GM18858 (cell line): ENCODE data around the gene PRKCH.

Experiments used
- ATAC-seq: cut with Tn5 transposase; IDR thresholded peaks from one replicate; pipeline ENCODE4 v1.9.1; 2021; ENCODE audit not compliant: unreplicated experiment

Gene PRKCH

GRCh38 chr14:61561657-61562276 is 240.4 kb downstream of the PRKCH start:
- ATAC-seq = no peak

DNA sequence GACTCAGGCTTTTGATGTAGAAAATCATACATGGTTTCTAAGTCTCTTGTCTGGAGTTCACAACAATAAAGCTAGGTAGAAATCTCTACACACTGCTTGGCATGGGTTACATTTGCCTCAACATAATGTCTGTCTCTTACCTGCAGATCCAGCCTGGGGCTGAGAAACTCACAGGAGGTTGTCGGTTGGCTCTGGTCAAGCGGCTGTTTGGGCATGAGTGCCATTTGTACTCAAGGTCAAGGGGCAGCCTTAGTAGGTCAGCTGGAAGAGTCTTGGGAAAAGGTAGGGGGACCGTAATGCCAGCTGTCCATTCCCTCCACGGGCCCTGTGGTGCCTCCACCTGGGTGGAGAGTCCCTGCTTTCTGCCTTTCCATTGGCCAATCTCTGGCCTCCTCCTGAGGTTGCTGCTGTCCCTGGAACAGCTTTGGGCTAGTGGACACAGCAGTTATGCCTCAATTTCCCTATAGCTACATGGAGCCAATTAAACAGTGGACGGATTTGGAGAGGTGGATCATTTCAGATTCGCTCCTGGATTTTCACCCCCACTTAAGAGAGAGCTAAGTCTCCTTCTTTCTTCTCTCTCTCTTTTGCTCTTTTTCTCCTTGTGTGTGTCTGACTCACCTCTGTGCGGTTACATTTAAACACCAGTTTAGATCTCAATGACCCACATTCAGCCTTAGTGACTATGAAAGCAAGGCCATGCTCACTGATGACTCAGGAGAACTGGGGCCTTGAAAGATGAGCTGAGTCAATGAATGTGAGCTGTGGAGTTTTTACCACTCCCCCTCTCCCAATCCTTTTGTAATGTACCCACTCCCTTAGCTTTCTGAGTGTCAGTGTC is 241.2 kb downstream of the PRKCH start:
- ATAC-seq = no peak

DNA sequence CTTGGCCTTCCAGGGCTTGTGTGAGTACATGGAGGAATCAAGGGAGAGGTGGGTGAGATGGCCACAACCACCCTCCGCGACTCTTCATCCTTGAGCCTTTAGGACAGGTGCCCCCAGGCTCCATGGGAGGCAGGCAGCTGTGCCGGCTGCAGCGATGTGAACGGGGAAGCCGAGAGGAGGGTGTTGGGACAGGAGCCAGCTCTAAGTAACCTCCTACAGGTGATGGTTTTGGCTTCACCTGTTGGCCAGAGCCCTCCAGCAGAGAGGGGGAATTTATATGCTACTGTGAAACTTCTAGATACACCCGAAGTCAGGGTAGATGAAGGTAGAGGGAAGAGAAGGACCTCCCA is 241.8 kb downstream of the PRKCH start:
- no peak for ATAC-seq

GRCh38 chr14:61563880-61564617 is 242.7 kb downstream of the PRKCH start:
- ATAC-seq = no peak

- ATAC-seq = no peak
Measured at GRCh38 chr14:61564618-61565091, 243.3 kb downstream of the PRKCH start.

DNA sequence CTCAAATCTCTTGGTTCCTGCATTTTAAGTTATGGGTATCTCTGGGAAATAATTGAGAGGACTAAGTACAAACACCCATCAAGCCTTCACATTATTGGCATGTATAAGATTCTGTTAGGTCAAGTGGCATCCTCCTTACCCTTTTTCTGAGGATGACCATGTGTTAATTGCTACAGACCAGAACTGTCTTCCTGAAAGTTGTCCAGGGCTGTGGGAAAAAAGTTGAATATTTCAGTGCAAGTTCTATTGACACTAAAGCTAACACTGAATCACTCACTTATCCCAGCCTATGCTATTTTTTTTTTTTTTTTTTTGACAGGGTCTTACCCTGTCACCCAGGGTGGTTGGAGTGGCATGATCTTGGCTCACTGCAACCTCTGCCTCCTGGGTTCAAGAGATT is 243.8 kb downstream of the PRKCH start:
- ATAC-seq = no peak

- no peak for ATAC-seq
Measured at GRCh38 chr14:61565836-61566536, 244.6 kb downstream of the PRKCH start.

DNA sequence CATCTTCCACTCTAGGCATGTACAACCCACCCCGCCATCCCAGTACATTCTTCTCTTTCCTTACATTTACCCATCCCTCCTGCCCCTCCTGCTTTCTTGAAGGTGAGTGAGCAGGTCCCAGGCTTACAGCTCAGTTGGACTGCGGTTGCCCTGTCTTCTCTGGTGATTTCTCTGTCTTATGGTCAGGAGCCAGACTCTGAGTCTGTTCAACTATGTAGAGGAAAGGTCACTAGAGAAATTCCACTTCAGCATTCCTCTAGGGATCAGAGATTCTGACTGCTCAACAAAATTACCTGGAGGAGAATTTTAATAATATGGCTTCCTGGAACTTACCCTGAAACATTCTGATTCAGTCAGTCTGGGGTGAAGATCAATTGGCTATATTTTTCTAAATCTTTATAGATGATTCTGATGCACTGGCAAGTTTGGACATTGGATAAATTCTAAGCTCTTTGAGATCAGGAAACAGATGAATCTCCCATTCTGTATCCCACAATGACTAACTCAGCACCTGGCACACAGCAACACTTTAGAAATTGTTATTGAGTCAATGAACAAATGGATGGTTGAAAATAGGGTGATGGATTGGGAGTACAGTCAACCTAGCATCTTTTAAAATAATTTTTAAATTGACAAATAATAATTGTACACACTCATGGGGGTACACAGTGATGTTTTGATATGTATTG is 245.3 kb downstream of the PRKCH start:
- no peak for ATAC-seq

- no peak for ATAC-seq
Measured at GRCh38 chr14:61567838-61568571, 246.6 kb downstream of the PRKCH start.

- peak; percentile 81 for ATAC-seq
Measured at GRCh38 chr14:61568572-61569011, 247.2 kb downstream of the PRKCH start.

GRCh38 chr14:61569308-61569707 is 247.9 kb downstream of the PRKCH start:
- no peak for ATAC-seq

DNA sequence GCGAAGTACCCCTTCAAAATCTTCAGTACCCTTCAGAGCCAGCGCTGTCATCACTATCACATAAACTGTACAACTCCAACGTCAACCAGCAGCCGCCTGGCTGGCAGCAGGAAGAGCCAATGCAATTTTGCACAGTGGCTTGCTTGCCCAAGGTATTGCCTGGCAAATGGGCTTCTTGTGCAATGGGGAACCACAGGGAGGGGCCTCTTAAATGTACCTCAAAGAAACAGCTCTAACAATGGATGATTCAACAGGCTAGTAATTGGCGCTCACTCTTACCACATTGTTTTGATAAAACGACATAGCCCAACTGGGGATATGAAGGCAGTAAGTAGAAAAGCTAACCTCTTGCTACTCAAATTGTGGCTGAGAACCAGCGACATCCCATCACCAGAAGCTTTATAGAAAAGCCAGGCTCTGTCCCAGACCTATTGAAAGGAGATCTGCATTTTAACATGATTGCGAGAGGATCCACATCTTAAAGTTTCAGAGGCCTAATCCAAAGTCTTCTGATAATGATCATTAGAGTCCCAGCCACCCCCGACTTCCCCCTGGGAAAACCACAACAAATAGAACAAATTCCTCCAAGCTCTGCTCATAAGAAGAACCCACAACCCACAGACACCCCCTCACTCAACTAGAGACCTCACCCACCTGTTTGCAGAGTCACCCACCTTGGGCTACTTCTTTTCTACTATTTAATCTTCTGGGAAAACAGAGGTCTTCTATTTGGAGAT is 248.6 kb downstream of the PRKCH start:
- no peak for ATAC-seq

DNA sequence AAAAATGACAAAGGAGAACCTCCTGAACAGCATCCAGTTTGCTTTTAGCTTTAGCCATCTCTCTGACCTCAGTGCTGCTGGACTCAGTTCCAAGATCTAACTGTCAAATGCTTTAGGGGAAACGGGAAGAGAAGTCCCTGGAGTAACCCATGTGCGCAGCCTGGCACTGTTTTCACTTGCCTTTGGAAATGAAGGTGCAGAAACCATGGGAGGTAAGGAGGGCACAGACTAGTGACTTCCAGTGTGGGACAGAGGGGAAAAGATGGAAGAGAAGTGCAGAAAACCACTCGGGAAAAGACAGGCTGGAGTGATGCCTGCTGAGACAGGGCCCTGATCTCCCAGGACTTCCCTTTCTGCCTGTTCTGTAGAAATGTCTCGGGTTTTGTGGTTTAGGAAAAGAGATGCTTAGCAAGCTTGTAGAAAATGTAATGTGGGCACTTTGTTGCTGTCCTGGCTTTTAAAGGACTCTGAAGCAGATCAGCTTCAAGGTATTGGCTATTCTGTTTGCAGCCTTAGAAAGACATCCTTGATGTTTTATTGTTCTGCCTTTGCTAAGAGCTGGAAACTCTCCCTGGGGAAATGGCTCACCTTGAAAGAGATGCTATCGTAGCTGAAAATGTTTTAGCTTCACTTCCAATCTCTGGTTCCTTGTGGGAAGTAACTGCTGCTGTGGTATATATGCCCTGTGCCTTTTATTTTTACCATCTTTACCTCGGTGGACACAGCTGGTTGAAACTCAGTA is 249.3 kb downstream of the PRKCH start:
- ATAC-seq = no peak

GRCh38 chr14:61571917-61572316 is 250.5 kb downstream of the PRKCH start:
- no peak for ATAC-seq

DNA sequence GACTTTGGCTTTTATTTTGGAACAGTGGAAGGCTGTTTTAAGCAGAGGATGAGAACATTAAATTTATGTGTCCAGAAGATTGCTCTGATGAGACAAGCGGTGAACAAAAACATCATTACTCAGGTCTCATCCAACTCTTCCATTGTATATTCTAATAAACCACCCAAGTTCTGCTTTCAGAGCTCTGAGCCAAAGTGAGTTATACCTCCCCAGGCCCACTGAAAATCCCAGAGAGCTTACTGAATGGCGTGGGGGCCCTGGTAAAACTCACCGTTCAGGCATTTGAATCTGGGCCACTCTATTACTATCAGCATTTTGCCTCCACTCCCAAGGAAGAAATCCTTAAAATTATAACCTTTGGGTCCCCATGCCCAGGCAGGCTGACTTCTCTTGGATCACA is 251.9 kb downstream of the PRKCH start:
- ATAC-seq = no peak

GRCh38 chr14:61573748-61574513 is 252.6 kb downstream of the PRKCH start:
- no peak for ATAC-seq

DNA sequence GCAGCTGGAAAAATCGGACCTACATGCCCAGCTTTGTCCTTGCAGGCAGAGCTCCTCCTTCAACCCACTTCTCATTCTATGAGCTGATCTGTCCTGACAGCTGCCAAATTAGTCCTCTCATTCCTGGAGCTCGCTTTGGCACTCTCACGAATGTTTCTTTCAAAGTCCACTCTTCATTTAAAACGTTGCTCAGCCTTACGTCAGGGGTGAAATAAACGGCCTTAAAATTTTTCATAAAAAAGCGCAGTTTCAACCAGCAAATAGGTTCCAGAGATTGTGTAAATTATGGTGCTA is 253.1 kb downstream of the PRKCH start:
- ATAC-seq = no peak

GRCh38 chr14:61575126-61575525 is 253.7 kb downstream of the PRKCH start:
- ATAC-seq = no peak
